ENCODE measurements around the gene SAAL1.
A peak's percentile ranks its signal among the peaks of the same experiment; 100 is the strongest.
"Not testable (repeated sequence)": the region's sequence is repeated elsewhere in the genome, so short reads cannot be mapped to it uniquely, and the experiment has no call there.

The SAAL1 gene

GRCh38 chr11:18132341-18132740, 26.5 kb upstream of the SAAL1 start, which contains the start of gene MRGPRX3:
Gene MRGPRX3 (plus strand): TSS chr11:18132571. CDS start chr11:18137203, 4,632 bp downstream.
- no peak within 1 kb of the TSS for H3K4ac ChIP-seq (ENCODE audit: low read length)
- no peak within 1 kb of the TSS for H2BK120ac ChIP-seq (ENCODE audit: low read depth, low read length)
- H3K36me3 ChIP-seq (replicated peaks in 1 of 2; ENCODE audit: control insufficient read depth in 2 of 2, insufficient read depth in 2 of 2, low read length in 2 of 2), result no peaks in the 10 kb centered on the region
- H3K9me3 ChIP-seq (replicated peaks in 1 of 2; ENCODE audit: control insufficient read depth in 2 of 2, insufficient read depth in 1 of 2, low read depth in 1 of 2, low read length in 2 of 2), result peaks cover 0 to 1% of the 10 kb centered on the region in 2 donors
- no peak within 1 kb of the TSS for H3K14ac ChIP-seq (ENCODE audit: low read length)
- no CpG with 5 or more reads among the region's 3 CpGs for WGBS, 2 donors (ENCODE audit: extremely low coverage in 2 of 2, insufficient read length in 2 of 2, insufficient replicate concordance in 1 of 2)
- DNase-seq (ENCODE audit: low spot score), result no peak
- no peak within 1 kb of the TSS for H3K9ac ChIP-seq (ENCODE audit: low read depth, low read length, poor library complexity)
- H2BK5ac ChIP-seq (ENCODE audit: low read length), result no peak within 1 kb of the TSS
- no peak within 1 kb of the TSS for H4K8ac ChIP-seq (ENCODE audit: low read depth, low read length)
- no peak within 1 kb of the TSS for H2AFZ ChIP-seq (ENCODE audit: low read length)
- H2BK12ac ChIP-seq (ENCODE audit: low read length), result no peak within 1 kb of the TSS
- H3K23ac ChIP-seq (ENCODE audit: low read depth, low read length, poor library complexity), result no peak within 1 kb of the TSS
- no peak within 1 kb of the TSS for H2AK5ac ChIP-seq (ENCODE audit: low read depth, low read length)
- no peak within 1 kb of the TSS for H3K4me2 ChIP-seq (ENCODE audit: insufficient read depth, low read length, poor library complexity, severe bottlenecking)
- no peak within 1 kb of the TSS for H3K18ac ChIP-seq (ENCODE audit: low read length)
- no peak within 1 kb of the TSS for H2BK15ac ChIP-seq (ENCODE audit: low read length)
- H4K91ac ChIP-seq (ENCODE audit: low read depth, low read length, poor library complexity), result no peak within 1 kb of the TSS
- no peaks in the 10 kb centered on the region for H3K79me1 ChIP-seq (ENCODE audit: low read depth, low read length)
- no peak within 1 kb of the TSS for H3K4me3 ChIP-seq (ENCODE audit: low read length in 2 of 2)
- H3K27me3 ChIP-seq (ENCODE audit: control insufficient read depth in 3 of 3, insufficient read depth in 3 of 3, low read depth in 1 of 3, low read length in 3 of 3), result peaks cover 0 to 7% (median 0%) of the 10 kb centered on the region in 3 experiments
- H3K27ac ChIP-seq (replicated peaks; ENCODE audit: low read length), result no peak within 1 kb of the TSS
- no peaks in the 10 kb centered on the region for H3K4me1 ChIP-seq (ENCODE audit: control insufficient read depth in 2 of 2, insufficient read depth in 1 of 2, low read depth in 1 of 2, low read length in 2 of 2)

DNA sequence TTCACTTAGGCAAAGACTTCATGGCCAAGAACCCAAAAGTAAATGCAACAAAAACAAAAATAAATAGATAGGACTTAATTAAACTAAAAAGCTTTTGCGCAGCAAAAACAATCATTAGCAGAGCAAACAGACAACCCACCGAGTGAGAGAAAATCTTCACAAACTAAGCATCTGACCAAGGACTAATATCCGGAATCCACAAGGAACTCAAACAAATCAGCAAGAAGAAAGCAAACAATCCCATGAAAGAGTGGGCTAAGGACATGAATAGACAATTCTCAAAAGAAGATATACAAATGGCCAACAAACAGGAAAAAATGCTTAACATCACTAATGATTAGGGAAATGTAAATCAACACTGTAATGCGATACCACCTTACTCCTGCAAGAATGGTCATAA, 25.2 kb upstream of the SAAL1 start:
- not testable (repeated sequence) for H3K4me1 ChIP-seq (ENCODE audit: control insufficient read depth in 2 of 2, insufficient read depth in 1 of 2, low read depth in 1 of 2, low read length in 2 of 2); H3K9me3 ChIP-seq (replicated peaks in 1 of 2; ENCODE audit: control insufficient read depth in 2 of 2, insufficient read depth in 1 of 2, low read depth in 1 of 2, low read length in 2 of 2); H2BK120ac ChIP-seq (ENCODE audit: low read depth, low read length); H2BK12ac ChIP-seq (ENCODE audit: low read length); H2BK5ac ChIP-seq (ENCODE audit: low read length); H3K4me2 ChIP-seq (ENCODE audit: insufficient read depth, low read length, poor library complexity, severe bottlenecking); H2AFZ ChIP-seq (ENCODE audit: low read length); DNase-seq (ENCODE audit: low spot score); H3K23ac ChIP-seq (ENCODE audit: low read depth, low read length, poor library complexity); H3K36me3 ChIP-seq (replicated peaks in 1 of 2; ENCODE audit: control insufficient read depth in 2 of 2, insufficient read depth in 2 of 2, low read length in 2 of 2); H2AK5ac ChIP-seq (ENCODE audit: low read depth, low read length); H3K14ac ChIP-seq (ENCODE audit: low read length); H3K27ac ChIP-seq (replicated peaks; ENCODE audit: low read length); H3K9ac ChIP-seq (ENCODE audit: low read depth, low read length, poor library complexity); H2BK15ac ChIP-seq (ENCODE audit: low read length); H3K27me3 ChIP-seq (ENCODE audit: control insufficient read depth in 3 of 3, insufficient read depth in 3 of 3, low read depth in 1 of 3, low read length in 3 of 3); H4K8ac ChIP-seq (ENCODE audit: low read depth, low read length); H3K18ac ChIP-seq (ENCODE audit: low read length); H3K4ac ChIP-seq (ENCODE audit: low read length); H4K91ac ChIP-seq (ENCODE audit: low read depth, low read length, poor library complexity); H3K4me3 ChIP-seq (ENCODE audit: low read length in 2 of 2); H3K79me1 ChIP-seq (ENCODE audit: low read depth, low read length)
- WGBS, 2 donors (ENCODE audit: extremely low coverage in 2 of 2, insufficient read length in 2 of 2, insufficient replicate concordance in 1 of 2), result no CpG with 5 or more reads among the region's 4 CpGs

GRCh38 chr11:18121331-18121828, 15.5 kb upstream of the SAAL1 start:
- H3K36me3 ChIP-seq (replicated peaks in 1 of 2; ENCODE audit: control insufficient read depth in 2 of 2, insufficient read depth in 2 of 2, low read length in 2 of 2); H2AK5ac ChIP-seq (ENCODE audit: low read depth, low read length); H3K4me1 ChIP-seq (ENCODE audit: control insufficient read depth in 2 of 2, insufficient read depth in 1 of 2, low read depth in 1 of 2, low read length in 2 of 2); H3K4me3 ChIP-seq (ENCODE audit: low read length in 2 of 2); H2BK5ac ChIP-seq (ENCODE audit: low read length); H3K27ac ChIP-seq (replicated peaks; ENCODE audit: low read length); H3K9ac ChIP-seq (ENCODE audit: low read depth, low read length, poor library complexity); H2BK120ac ChIP-seq (ENCODE audit: low read depth, low read length); H2BK12ac ChIP-seq (ENCODE audit: low read length); H3K4ac ChIP-seq (ENCODE audit: low read length); H2AFZ ChIP-seq (ENCODE audit: low read length); H4K91ac ChIP-seq (ENCODE audit: low read depth, low read length, poor library complexity); H3K79me1 ChIP-seq (ENCODE audit: low read depth, low read length); DNase-seq (ENCODE audit: low spot score); H3K23ac ChIP-seq (ENCODE audit: low read depth, low read length, poor library complexity); H3K9me3 ChIP-seq (replicated peaks in 1 of 2; ENCODE audit: control insufficient read depth in 2 of 2, insufficient read depth in 1 of 2, low read depth in 1 of 2, low read length in 2 of 2); H2BK15ac ChIP-seq (ENCODE audit: low read length); H3K14ac ChIP-seq (ENCODE audit: low read length); H4K8ac ChIP-seq (ENCODE audit: low read depth, low read length); H3K4me2 ChIP-seq (ENCODE audit: insufficient read depth, low read length, poor library complexity, severe bottlenecking); H3K18ac ChIP-seq (ENCODE audit: low read length); H3K27me3 ChIP-seq (ENCODE audit: control insufficient read depth in 3 of 3, insufficient read depth in 3 of 3, low read depth in 1 of 3, low read length in 3 of 3): not testable (repeated sequence)
- no CpG with 5 or more reads among the region's 20 CpGs for WGBS, 2 donors (ENCODE audit: extremely low coverage in 2 of 2, insufficient read length in 2 of 2, insufficient replicate concordance in 1 of 2)

DNA sequence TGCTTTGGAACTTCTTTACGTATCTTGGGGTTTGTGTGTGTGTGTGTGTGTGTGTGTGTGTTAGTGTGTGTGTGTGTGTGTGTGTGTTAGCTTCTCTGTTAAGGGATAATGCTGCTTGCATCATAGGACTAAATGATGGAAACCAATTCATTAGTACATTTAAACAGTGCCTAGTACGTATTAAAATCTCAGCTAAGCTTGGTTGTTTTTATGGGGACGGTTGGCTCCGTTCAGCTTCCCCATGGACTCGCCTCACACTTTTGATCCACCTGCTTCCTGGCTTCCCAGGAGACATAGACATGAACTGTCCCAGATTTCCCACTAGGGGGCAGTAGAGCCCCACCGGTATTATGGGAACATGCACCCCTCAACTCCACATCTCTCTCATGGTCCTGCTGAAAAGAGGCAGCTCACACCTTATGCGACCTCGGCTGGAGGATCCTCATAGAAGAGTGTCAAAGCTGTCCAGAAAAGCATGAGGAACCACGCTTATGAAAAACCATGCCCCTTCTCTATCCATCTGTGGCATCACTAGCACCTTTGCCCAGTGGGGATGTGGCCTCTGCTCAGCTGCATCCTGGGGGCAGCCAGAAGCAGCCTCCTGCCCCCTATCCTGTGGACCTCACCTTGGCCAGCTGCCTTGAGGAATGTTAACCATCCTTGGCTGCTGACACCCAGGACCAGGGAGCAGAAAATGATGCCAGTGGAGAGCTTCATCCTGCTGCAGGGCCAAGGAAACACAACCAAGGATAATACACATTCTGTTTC, 9.7 kb upstream of the SAAL1 start:
- Histone ChIP-seq H3K4ac (ENCODE audit: low read length) (no peak overlapping the region), H3K4me2 (ENCODE audit: insufficient read depth, low read length, poor library complexity, severe bottlenecking) (no peak overlapping the region), H2AK5ac (ENCODE audit: low read depth, low read length) (no peak overlapping the region), H3K79me1 (ENCODE audit: low read depth, low read length) (no peaks in the 10 kb centered on the region), H4K8ac (ENCODE audit: low read depth, low read length) (no peak overlapping the region), H2BK120ac (ENCODE audit: low read depth, low read length) (no peak overlapping the region), H3K36me3 (replicated peaks in 1 of 2; ENCODE audit: control insufficient read depth in 2 of 2, insufficient read depth in 2 of 2, low read length in 2 of 2) (no peaks in the 10 kb centered on the region), H4K91ac (ENCODE audit: low read depth, low read length, poor library complexity) (no peak overlapping the region), H3K27ac (replicated peaks; ENCODE audit: low read length) (no peak overlapping the region), H2BK12ac (ENCODE audit: low read length) (no peak overlapping the region), H2BK15ac (ENCODE audit: low read length) (no peak overlapping the region), H3K9me3 (replicated peaks in 1 of 2; ENCODE audit: control insufficient read depth in 2 of 2, insufficient read depth in 1 of 2, low read depth in 1 of 2, low read length in 2 of 2) (no peaks in the 10 kb centered on the region), H3K9ac (ENCODE audit: low read depth, low read length, poor library complexity) (no peak overlapping the region), H3K27me3 (ENCODE audit: control insufficient read depth in 3 of 3, insufficient read depth in 3 of 3, low read depth in 1 of 3, low read length in 3 of 3) (peaks cover 0 to 18% (median 0%) of the 10 kb centered on the region in 3 experiments), H2BK5ac (ENCODE audit: low read length) (no peak overlapping the region), H3K4me1 (ENCODE audit: control insufficient read depth in 2 of 2, insufficient read depth in 1 of 2, low read depth in 1 of 2, low read length in 2 of 2) (no peaks in the 10 kb centered on the region), H3K14ac (ENCODE audit: low read length) (no peak overlapping the region), H3K23ac (ENCODE audit: low read depth, low read length, poor library complexity) (no peak overlapping the region), H3K18ac (ENCODE audit: low read length) (no peak overlapping the region), H3K4me3 (ENCODE audit: low read length in 2 of 2) (no peak overlapping the region), H2AFZ (ENCODE audit: low read length) (peak overlapping the region; percentile 24)
- WGBS, 2 donors (ENCODE audit: extremely low coverage in 2 of 2, insufficient read length in 2 of 2, insufficient replicate concordance in 1 of 2), result no CpG with 5 or more reads among the region's 9 CpGs
- peak; percentile 80 for DNase-seq (ENCODE audit: low spot score)
